HEK293T (cell line): ENCODE results near the gene TMEM87B.

Experiments
- FOXK2 ChIP-seq: fragments of 450-650 bp; IDR thresholded peaks from 2 replicates; pipeline ENCODE4 v1.6.1; 2016; ENCODE audit warnings: mild to moderate bottlenecking
- HDGF ChIP-seq: fragments of 450-650 bp; IDR thresholded peaks from 2 replicates; pipeline ENCODE4 v1.6.1; 2017; ENCODE audit warnings: antibody characterized with exemption, borderline replicate concordance
- L3MBTL2 ChIP-seq: fragments of 450-650 bp; conservative IDR thresholded peaks from 2 replicates; pipeline ENCODE4 v1.6.1; 2016; ENCODE audit warnings: mild to moderate bottlenecking
- SUZ12 ChIP-seq: fragments of 450-650 bp; IDR thresholded peaks from 2 replicates; pipeline ENCODE4 v1.6.1; 2016; ENCODE audit warnings: mild to moderate bottlenecking
- TARDBP ChIP-seq: fragments of 450-650 bp; IDR thresholded peaks from 2 replicates; pipeline ENCODE4 v1.6.1; 2016

GRCh38 chr2:112149194-112149593 lies 94.1 kb downstream of the TMEM87B start:
- no peak for TF ChIP-seq HDGF
- TF ChIP-seq SUZ12, result no peak
- no peak for TF ChIP-seq TARDBP
- TF ChIP-seq FOXK2, result no peak
- TF ChIP-seq L3MBTL2, result no peak
